GM18870 (cell line): ENCODE data around the gene MZT2B.
"Not testable (repeated sequence)": the region's sequence is repeated elsewhere in the genome, so short reads cannot be mapped to it uniquely, and the experiment has no call there.

Experiments used
- ATAC-seq: cut with Tn5 transposase; IDR thresholded peaks from one replicate; pipeline ENCODE4 v1.9.1; 2021; ENCODE audit warnings: moderate library complexity; ENCODE audit not compliant: unreplicated experiment

Gene MZT2B

DNA sequence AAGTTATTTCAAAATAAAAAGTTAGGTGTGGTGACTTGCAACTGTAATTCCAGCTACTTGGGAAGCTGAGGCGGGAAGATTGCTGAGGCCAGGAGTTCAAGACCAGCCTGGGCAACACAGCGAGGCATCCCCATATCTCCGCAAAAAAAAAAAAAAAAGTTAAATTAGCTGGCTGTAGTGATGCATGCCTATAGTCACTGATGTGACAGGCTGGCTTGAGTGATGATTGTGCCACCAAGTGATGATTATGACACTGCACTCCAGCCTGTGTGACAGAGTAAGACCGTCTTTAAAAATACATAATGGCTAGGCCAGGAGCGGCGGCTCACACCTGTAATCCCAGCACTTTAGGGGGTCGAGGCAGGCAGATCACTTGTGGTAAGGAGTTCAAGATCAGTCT, 12.2 kb upstream of the MZT2B start:
- ATAC-seq, result no peak

DNA sequence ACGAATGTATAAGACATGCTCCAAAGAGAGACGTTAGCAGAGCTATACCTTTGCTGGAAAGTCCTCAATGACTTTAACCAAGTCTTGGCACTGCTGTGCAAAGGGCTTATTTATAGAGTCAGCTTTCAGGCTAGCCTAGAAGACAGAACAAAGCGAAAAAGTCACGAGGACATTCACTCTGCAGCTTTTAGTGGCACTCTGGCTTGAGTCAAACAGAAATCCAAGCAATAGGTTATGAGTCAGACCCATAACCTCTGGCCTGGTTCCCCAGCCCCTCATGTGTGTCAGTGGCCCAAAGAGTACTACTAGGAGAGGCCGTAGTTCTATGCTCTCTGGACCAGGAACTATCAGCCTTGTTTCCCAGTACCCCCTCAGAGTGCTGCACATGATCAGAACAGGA, 7.2 kb upstream of the MZT2B start:
- not testable (repeated sequence) for ATAC-seq

DNA sequence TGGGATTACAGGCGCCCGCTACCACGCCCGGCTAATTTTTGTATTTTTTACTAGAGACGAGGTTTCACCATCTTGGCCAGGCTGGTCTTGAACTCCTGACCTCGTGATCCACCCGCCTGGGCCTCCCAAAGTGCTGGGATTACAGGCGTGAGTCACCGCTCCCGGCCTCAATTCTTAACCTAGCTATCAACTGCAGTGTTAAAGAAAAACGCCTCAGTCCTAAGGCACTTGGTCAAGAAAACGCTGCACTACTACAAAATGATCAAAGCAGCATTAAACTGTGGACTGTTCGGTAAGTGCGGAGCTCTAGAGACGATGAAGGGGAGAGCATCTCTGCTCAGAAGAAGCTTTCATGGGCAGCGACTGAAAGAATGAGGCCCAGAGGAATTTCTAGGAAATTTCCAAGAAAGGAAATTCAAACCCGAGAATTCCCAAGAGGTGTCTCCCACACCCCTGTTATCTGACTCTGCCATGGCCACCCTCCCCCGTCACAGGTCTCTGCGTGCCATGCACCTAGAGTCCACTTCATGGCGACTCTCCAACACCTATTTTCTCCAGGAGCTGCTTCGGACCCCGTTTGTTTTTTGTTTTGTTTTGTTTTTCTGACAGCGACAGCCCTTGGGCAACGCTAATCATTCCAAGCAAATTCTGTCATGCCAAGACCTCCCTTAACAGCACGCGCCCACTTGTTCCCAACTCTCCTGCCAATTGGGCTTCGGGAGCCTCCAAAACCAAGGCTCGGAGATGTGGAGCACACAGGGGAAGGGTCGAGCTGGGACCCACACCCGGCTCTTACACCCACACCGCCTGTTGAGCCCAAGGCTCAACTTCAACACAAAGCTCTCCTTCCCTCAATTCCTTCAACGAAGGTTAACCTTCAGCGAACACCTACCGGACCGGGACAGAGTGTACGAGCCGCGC, 1.4 kb upstream of the MZT2B start:
- not testable (repeated sequence) for ATAC-seq

DNA sequence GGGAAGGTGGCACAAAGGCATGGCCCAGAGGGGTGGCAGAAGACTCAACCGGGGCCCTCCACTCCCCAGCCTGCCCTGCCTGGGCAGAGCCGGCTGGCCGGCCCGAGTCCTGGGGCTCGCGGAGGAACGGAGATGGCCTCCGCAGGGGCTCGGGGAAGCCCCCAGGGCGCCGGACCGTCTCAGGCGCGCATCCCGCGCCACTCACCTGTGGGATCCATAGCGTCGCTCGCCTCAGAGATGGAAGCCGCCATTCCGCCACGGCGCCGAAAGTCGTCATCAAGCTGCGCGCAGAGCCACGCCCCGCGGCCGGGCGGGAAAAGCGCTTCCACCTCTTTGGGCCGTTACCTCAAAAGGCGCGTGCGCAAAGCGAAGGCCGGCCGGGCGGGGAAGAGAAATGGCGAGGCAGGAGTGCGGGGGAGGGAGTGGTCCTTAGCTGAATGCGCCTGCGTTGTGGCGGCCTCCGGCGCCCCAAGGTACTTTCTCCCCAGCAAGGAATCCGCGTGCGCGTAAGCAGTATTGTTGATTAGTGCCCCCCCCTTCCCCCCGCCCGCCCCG, 660 bp upstream of the MZT2B start, which contains the start of gene SMPD4:
TSS of gene SMPD4 (minus strand) at position 278 of the 555 bp plus-strand sequence. CDS start 5,010 bp downstream, outside the sequence.
- peak; percentile 51 for ATAC-seq

- peak; percentile 9 for ATAC-seq
Measured at GRCh38 chr2:130182826-130183511, 907 bp downstream of the MZT2B start.

- no peak for ATAC-seq
Measured at GRCh38 chr2:130183512-130184373, 1.7 kb downstream of the MZT2B start.

DNA sequence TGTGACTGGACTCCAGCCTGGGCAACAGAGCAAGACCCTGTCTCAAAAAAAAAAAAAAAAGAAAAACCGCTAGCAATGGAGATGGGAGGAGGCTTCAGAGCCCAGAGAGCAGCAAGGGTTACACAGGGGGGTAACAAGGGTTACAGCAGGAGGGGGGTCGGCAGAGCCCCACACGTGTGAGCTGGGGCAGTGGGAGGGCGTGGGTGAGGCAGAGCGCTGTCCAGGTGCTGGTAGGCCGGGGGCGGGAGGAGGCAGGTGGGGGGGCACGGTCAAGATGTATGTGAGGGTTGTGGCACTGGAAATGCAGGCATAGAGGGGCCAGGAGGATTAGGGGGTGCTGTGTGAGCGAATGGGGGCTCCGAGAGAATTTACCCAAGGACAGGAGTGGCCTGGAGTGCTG, 3.4 kb downstream of the MZT2B start:
- no peak for ATAC-seq

GRCh38 chr2:130185896-130186295, 3.8 kb downstream of the MZT2B start:
- no peak for ATAC-seq

DNA sequence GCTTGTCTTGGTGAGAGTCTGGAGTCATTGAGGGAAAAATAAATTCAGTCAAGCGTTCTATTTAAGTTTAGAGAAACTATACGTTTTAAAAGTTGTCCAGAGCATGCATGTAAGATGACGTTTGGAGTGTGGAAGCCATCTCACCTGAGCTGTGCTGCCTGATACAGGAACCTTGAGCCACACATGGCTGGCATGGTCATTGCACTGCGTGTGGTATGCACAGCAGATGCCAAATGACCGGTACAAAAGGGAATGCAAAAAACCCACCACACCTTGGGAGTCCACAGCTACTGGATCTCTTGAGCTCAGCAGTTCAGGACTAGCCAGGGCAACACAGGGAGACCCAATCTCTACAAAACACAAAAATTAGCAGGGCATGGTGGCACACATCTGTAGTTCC, 4.3 kb downstream of the MZT2B start:
- no peak for ATAC-seq

DNA sequence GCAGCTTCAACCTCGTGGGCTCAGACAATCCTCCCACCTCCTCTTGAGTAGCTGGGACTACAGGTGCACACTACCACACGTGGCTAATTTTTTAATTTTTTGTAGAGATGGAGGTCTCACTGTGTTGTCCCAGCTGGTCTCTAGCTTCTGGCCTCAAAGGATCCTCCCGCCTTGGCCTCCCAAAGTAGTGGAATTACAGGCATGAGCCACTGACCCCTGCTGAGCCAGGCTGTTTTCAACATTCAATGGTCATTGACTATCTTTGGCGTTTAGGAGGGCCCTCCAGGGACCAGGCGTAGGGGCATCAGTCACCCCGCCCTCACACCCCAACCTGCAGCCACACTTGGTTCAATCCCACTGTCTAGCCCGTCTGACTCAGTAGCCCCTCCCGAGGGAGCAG, 5.2 kb downstream of the MZT2B start:
- no peak for ATAC-seq

- ATAC-seq, result not testable (repeated sequence)
Measured at GRCh38 chr2:130187859-130188792, 6.1 kb downstream of the MZT2B start.

DNA sequence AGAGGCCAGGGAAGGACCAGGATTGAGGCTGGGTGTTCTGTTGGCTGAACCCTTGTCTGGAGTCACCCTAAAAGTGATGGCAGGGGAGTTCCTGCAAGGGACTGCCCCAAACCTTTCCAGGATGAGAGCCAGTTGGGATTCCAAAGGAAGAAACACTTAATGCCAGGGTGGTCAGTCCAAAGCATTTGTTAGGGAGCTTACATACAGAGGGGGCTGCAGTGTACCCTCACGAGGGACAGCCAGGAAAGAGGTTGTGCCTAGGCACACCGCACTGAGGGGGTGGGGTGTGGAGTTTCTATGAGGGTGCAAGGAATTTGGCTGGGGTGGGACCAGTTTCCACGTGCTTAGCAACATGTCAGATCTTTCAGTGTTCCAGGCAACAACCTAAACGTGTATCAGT, 6.9 kb downstream of the MZT2B start:
- not testable (repeated sequence) for ATAC-seq

DNA sequence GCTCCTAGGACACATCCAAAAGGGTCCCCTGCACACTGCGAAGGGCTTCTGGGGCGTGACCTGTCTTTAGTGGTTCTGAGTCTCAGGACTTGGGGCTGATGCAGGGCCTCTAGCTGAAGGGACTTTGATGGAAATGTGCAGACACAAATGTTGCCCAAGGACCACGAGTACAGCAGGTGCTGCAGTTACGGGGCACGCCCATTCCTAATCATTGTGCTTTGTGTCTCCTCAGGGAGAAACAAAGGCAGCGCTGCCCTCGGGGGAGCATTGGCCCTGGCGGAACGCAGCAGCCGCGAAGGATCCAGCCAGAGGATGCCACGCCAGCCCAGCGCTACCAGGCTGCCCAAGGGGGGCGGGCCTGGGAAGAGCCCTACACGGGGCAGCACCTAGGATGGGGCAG, 8.2 kb downstream of the MZT2B start:
- no peak for ATAC-seq

- not testable (repeated sequence) for ATAC-seq
Measured at GRCh38 chr2:130191319-130191718, 9.3 kb downstream of the MZT2B start.

DNA sequence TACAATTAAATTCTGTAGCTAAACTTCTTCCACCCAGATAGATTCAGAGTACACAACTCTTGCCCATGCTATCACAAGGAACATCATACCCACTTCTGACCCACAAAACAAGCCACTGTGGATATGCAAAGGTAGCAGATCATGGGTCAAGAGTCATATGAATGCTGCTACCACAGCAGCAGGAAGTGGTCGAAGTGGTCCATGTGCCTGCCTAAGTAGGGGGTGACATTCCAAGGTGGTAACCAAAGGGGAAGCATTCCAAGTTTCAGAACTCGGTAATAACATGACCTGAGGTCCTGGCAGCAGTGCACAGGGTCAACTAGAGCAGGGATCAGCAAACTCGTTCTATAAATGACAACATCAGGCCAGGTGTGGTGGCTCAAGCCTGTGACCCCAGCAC, 10.4 kb downstream of the MZT2B start:
- ATAC-seq, result not testable (repeated sequence)

DNA sequence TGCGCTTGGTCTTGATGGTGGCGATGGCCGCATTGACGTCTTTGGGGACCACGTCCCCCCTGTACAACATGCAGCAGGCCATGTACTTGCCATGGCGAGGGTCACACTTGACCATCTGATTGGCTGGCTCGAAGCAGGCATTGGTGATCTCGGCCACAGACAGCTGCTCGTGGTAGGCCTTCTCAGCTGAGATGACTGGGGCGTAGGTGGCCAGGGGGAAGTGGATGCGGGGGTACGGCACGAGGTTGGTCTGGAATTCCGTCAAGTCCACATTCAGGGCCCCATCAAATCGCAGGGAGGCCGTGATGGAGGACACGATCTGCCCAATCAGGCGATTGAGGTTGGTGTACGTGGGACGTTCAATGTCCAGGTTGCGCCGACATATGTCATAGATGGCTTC, 11.8 kb downstream of the MZT2B start:
- ATAC-seq, result not testable (repeated sequence)

DNA sequence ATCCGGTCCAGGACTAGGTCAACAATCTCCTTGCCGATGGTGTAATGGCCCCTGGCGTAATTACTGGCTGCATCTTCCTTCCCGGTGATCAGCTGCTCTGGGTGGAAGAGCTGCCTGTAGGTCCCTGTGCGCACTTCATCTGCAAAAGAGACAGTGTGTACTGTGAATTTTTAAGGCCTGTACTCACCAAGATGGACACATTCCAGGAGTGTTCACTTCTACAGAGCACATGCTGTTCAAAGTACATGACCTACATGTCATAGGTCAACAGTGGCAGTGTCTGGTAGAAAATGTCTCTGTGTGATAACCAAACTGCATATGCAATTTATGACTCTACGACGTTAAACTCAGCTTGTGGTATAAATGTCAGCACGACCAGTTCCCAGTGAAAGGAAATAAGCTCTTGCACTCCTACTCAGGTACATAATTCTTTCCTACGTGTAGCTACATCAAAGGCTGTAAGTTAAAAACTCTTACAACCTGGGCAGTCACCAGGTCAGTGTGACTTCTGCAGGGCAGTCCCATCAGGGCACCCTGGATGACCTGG, 13.1 kb downstream of the MZT2B start:
- ATAC-seq, result not testable (repeated sequence)

DNA sequence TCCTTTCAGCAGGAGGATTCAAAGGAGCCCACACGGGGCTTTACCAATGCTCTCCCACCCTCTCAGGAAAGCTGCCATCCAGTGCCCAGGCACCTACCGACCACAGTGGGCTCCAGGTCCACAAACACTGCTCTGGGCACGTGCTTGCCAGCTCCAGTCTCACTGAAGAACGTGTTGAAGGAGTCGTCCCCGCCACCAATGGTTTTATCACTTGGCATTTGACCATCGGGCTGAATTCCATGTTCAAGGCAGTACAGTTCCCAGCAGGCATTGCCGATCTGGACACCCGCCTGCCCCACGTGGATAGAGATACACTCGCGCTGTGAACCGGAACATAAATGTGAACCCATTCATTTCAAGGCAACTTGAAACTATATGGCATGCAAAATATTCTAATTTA, 14.0 kb downstream of the MZT2B start:
- ATAC-seq, result not testable (repeated sequence)

GRCh38 chr2:130198343-130198742, 16.3 kb downstream of the MZT2B start, which contains the start of gene TUBA3E:
TSS of gene TUBA3E (minus strand) at chr2:130198439. CDS start at chr2:130198360, 79 bp downstream.
- ATAC-seq, result no peak
